Upper lobe of left lung (tissue), 4 donors: ENCODE measurements around the gene CEP104.

Experiments used
- POLR2A ChIP-seq, 4 donors: fragments of 450-650 bp; IDR thresholded peaks; one replicate each; pipeline ENCODE4 v1.5.1; 2016 to 2017; ENCODE audit warnings: antibody characterized with exemption in 4 of 4, mild to moderate bottlenecking in 2 of 4
- TF ChIP-seq, protein P1 (sequence below), 6 experiments: fragments of 450-650 bp in 4 of 6; fragments of 200-600 bp in 2 of 6; sonication (generic) in 2 of 6; IDR thresholded peaks; one replicate each; pipeline ENCODE4 v1.5.1; 2016 to 2019; ENCODE audit warnings: antibody characterized with exemption in 6 of 6

DNA sequence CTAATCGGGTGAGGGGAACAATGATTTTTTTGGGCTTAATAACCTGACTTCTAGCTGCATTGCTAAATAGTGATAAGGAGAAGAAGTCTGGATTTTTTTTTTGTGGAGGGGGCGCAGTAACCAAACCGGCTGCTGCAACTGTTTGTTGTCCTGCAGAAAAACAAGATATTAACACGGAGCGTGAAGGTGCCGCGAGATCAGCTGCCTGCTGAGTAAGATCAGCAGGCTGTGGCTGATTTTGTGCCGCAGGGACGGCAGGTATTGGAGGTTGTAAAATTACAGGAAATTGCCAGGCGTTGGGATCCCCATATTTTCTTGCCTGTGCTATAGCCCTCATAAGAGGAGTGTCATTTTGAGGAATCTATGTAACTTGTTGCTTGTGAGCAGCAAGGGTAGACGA, 52.0 kb downstream of the CEP104 start:
- TF ChIP-seq POLR2A (IDR thresholded peaks at IDR 0.05) = no peak
- TF ChIP-seq, protein P1, sequence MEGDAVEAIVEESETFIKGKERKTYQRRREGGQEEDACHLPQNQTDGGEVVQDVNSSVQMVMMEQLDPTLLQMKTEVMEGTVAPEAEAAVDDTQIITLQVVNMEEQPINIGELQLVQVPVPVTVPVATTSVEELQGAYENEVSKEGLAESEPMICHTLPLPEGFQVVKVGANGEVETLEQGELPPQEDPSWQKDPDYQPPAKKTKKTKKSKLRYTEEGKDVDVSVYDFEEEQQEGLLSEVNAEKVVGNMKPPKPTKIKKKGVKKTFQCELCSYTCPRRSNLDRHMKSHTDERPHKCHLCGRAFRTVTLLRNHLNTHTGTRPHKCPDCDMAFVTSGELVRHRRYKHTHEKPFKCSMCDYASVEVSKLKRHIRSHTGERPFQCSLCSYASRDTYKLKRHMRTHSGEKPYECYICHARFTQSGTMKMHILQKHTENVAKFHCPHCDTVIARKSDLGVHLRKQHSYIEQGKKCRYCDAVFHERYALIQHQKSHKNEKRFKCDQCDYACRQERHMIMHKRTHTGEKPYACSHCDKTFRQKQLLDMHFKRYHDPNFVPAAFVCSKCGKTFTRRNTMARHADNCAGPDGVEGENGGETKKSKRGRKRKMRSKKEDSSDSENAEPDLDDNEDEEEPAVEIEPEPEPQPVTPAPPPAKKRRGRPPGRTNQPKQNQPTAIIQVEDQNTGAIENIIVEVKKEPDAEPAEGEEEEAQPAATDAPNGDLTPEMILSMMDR (IDR thresholded peaks at IDR 0.05) = no peak
